OCI-LY3 (cell line): ENCODE data around the gene TRERF1.

Source experiments
- H2AFZ ChIP-seq: fragments of 200-600, 300-600 bp; shearing (Covaris generic); 2 replicates; pipeline ENCODE4 v1.6.0; 2014; ENCODE audit warnings: antibody characterized with exemption, low read depth, low read length
- H3K27ac ChIP-seq: fragments of 200-600, 300-600 bp; sonication (generic); 2 replicates; pipeline ENCODE4 v1.5.1; 2014; ENCODE audit warnings: mild to moderate bottlenecking, low read length, moderate library complexity, mixed read lengths
- H3K27me3 ChIP-seq: fragments of 200-600, 300-600 bp; sonication (generic); 2 replicates; pipeline ENCODE4 v1.6.1; 2014; ENCODE audit warnings: low read depth, low read length, mixed read lengths
- H3K36me3 ChIP-seq: fragments of 200-600, 300-600 bp; sonication (generic); replicated peaks from 2 replicates; pipeline ENCODE3; 2014; ENCODE audit warnings: low read depth, low read length, mixed read lengths
- H3K4me1 ChIP-seq: fragments of 300-600, 200-600 bp; sonication (generic); 2 replicates; pipeline ENCODE4 v1.6.1; 2014; ENCODE audit warnings: low read length, mixed read lengths
- H3K4me2 ChIP-seq: fragments of 200-600, 300-600 bp; sonication (generic); 2 replicates; pipeline ENCODE4 v1.6.1; 2014; ENCODE audit warnings: low read length, mixed read lengths
- H3K4me3 ChIP-seq: fragments of 300-600, 200-600 bp; sonication (generic); 2 replicates; pipeline ENCODE4 v1.5.1; 2014; ENCODE audit warnings: antibody characterized with exemption, mild to moderate bottlenecking, low read length, moderate library complexity
- H3K79me2 ChIP-seq: fragments of 300-600, 200-600 bp; shearing (Covaris generic); 2 replicates; pipeline ENCODE4 v1.6.1; 2014; ENCODE audit warnings: mild to moderate bottlenecking, low read length, mixed read lengths
- H3K9ac ChIP-seq: fragments of 300-600, 200-600 bp; shearing (Covaris generic); 2 replicates; pipeline ENCODE4 v1.6.0; 2014; ENCODE audit warnings: mild to moderate bottlenecking, low read length, moderate library complexity
- H3K9me3 ChIP-seq: fragments of 200-600, 300-600 bp; shearing (Covaris generic); 2 replicates; pipeline ENCODE4 v1.6.1; 2014; ENCODE audit warnings: low read length, mixed read lengths; ENCODE audit not compliant: insufficient read depth
- H4K20me1 ChIP-seq: fragments of 200-600, 300-600 bp; sonication (generic); 2 replicates; pipeline ENCODE4 v1.6.1; 2016; ENCODE audit warnings: low read length, mixed read lengths; ENCODE audit not compliant: insufficient read depth
- CTCF ChIP-seq: fragments of 200-600, 300-600 bp; sonication (generic); IDR thresholded peaks from 2 replicates; pipeline ENCODE4 v1.5.1; 2014; ENCODE audit warnings: antibody characterized with exemption, low read length, low read depth
- EZH2phosphoT487 ChIP-seq: fragments of 200-600 bp; shearing (Covaris generic); IDR thresholded peaks from 2 replicates; pipeline ENCODE4 v1.6.1; 2018; ENCODE audit warnings: antibody characterized with exemption, mixed run types, low read depth

TRERF1 gene

GRCh38 chr6:42401613-42401951 lies 50.1 kb downstream of the TRERF1 start:
- H4K20me1 ChIP-seq, result peaks cover 55% of the 10 kb centered on the region
- H3K4me3 ChIP-seq, result no peak overlapping the region
- no peak overlapping the region for H3K27ac ChIP-seq
- H3K4me1 ChIP-seq, result peaks cover 33% of the 10 kb centered on the region
- no peaks in the 10 kb centered on the region for H3K27me3 ChIP-seq
- no peak overlapping the region for H2AFZ ChIP-seq
- peaks cover 7% of the 10 kb centered on the region for H3K36me3 ChIP-seq
- H3K9me3 ChIP-seq, result no peaks in the 10 kb centered on the region
- H3K4me2 ChIP-seq, result peak overlapping the region; percentile 72
- no peak for TF ChIP-seq CTCF
- TF ChIP-seq EZH2phosphoT487, result no peak
- peaks cover 76% of the 10 kb centered on the region for H3K79me2 ChIP-seq
- no peak overlapping the region for H3K9ac ChIP-seq

- Histone ChIP-seq H3K4me1 (peaks cover 35% of the 10 kb centered on the region), H3K4me3 (no peak overlapping the region), H3K4me2 (no peak overlapping the region), H2AFZ (no peak overlapping the region), H3K27me3 (no peaks in the 10 kb centered on the region), H3K9me3 (no peaks in the 10 kb centered on the region), H4K20me1 (peaks cover 51% of the 10 kb centered on the region), H3K27ac (no peak overlapping the region), H3K9ac (no peak overlapping the region), H3K79me2 (peaks cover 73% of the 10 kb centered on the region), H3K36me3 (peaks cover 7% of the 10 kb centered on the region)
- TF ChIP-seq EZH2phosphoT487, result no peak
Observed at GRCh38 chr6:42400886-42401612, 50.7 kb downstream of the TRERF1 start.

DNA sequence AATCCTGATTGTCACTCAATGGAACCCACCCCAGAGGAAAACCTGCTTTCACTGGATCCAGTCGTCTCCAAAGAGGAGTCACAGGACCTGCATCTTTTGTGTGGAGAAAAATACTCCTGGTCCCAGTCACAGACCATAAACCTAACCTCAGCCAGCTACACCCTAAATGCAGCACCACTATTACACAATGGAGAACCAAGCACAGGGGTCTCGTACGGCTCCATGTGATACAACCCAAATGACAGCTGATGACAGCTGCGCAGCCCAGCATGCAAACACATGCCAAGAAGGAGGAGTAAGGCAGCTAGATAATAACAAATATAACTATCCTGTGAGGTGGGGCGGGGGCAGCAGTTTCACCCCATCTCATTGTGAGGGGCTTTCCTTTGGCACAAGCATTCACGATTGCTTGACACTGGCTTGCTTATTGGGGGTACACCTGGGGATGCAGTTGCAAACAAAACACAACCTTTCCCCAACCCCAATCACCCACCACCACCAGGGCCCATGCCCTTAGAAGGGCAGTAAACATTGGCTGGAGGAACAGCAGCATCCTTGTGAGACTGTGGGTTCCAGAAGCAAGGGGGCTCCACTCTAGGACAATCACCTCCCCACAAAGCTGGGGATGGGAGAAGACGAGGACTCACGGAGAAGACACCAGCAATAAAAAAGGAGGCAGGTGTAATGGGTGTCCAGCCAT lies 51.5 kb downstream of the TRERF1 start:
- H3K4me1 ChIP-seq, result peaks cover 36% of the 10 kb centered on the region

GRCh38 chr6:42396720-42397119 lies 55.0 kb downstream of the TRERF1 start:
- peaks cover 87% of the 10 kb centered on the region for H3K79me2 ChIP-seq
- H2AFZ ChIP-seq, result no peak overlapping the region
- no peak overlapping the region for H3K9ac ChIP-seq
- H3K4me3 ChIP-seq, result no peak overlapping the region
- no peaks in the 10 kb centered on the region for H3K36me3 ChIP-seq
- H3K9me3 ChIP-seq, result no peaks in the 10 kb centered on the region
- TF ChIP-seq CTCF (peak; percentile 66), EZH2phosphoT487 (no peak)
- peaks cover 44% of the 10 kb centered on the region for H3K4me1 ChIP-seq
- H3K4me2 ChIP-seq, result no peak overlapping the region
- no peaks in the 10 kb centered on the region for H3K27me3 ChIP-seq
- no peak overlapping the region for H3K27ac ChIP-seq
- peaks cover 48% of the 10 kb centered on the region for H4K20me1 ChIP-seq

More for the DNA sequence above, 51.5 kb downstream of the TRERF1 start:
- Histone ChIP-seq H3K27ac (no peak overlapping the region), H3K9ac (no peak overlapping the region), H3K79me2 (peaks cover 78% of the 10 kb centered on the region), H3K27me3 (no peaks in the 10 kb centered on the region), H2AFZ (no peak overlapping the region), H3K4me3 (no peak overlapping the region), H3K9me3 (no peaks in the 10 kb centered on the region), H3K4me2 (no peak overlapping the region), H4K20me1 (peaks cover 55% of the 10 kb centered on the region), H3K36me3 (peaks cover 7% of the 10 kb centered on the region)
- TF ChIP-seq EZH2phosphoT487, result no peak
- no peak for TF ChIP-seq CTCF
